Thymus (tissue), 11 donors: ENCODE data around the gene SPTBN1. TPM values are rescaled to one million over a fixed set of nuclear protein-coding genes. Genes with fewer than 3 reads are reported as not detected.
A peak's percentile ranks its signal among the peaks of the same experiment; 100 is the strongest.

Source experiments
- DNase-seq, 9 donors: peaks; one replicate each; pipeline ENCODE4 v3.0.0-alpha.2; 2013; ENCODE audit warnings: low spot score in 9 of 9, low read depth in 6 of 9, missing footprints in 1 of 9
- H3K27ac ChIP-seq, 2 donors: one replicate each; pipeline ENCODE4 v1.5.1; 2013; ENCODE audit warnings: control low read depth in 1 of 2, low read depth in 1 of 2, low read length in 1 of 2, mild to moderate bottlenecking in 1 of 2, moderate library complexity in 1 of 2
- H3K27me3 ChIP-seq, 2 donors: one replicate each; pipeline ENCODE4 v1.5.1; 2013; ENCODE audit warnings: low read length in 1 of 2; ENCODE audit not compliant: control insufficient read depth in 2 of 2, insufficient read depth in 1 of 2
- H3K36me3 ChIP-seq, 2 donors: one replicate each; pipeline ENCODE4 v1.5.1; 2013; ENCODE audit warnings: low read length in 1 of 2, mild to moderate bottlenecking in 1 of 2, moderate library complexity in 1 of 2; ENCODE audit not compliant: control insufficient read depth in 2 of 2, insufficient read depth in 2 of 2
- H3K4me1 ChIP-seq, 2 donors: one replicate each; pipeline ENCODE4 v1.5.1; 2013; ENCODE audit warnings: low read length in 2 of 2; ENCODE audit not compliant: control insufficient read depth in 2 of 2, insufficient read depth in 2 of 2
- H3K4me3 ChIP-seq, 2 donors: one replicate each; pipeline ENCODE4 v1.5.1; 2013; ENCODE audit warnings: low read length in 2 of 2, control low read depth in 1 of 2, mild to moderate bottlenecking in 1 of 2
- H3K9me3 ChIP-seq, 2 donors: one replicate each; pipeline ENCODE4 v1.5.1; 2013; ENCODE audit warnings: low read length in 1 of 2, mild to moderate bottlenecking in 1 of 2; ENCODE audit not compliant: control insufficient read depth in 2 of 2, insufficient read depth in 1 of 2
- WGBS: extraction: QIAGEN DNeasy Blood & Tissue Kit; methylation state at CpG from one replicate; pipeline ENCODE4 v1.1.7; 2013; 5-methylcytosine and 5-hydroxymethylcytosine counted together
- polyA plus RNA-seq: library from polyadenylated mRNA; stranded (reverse); fragments of 200-250 nt; gene quantifications from one replicate; pipeline ENCODE4 v1.2.3, GENCODE V29; 2013
- total RNA-seq: library from RNA; stranded (reverse); fragments of 120-200 nt; gene quantifications from one replicate; pipeline ENCODE4 v1.2.4, GENCODE V29; 2013
- donor health status: healthy.

Gene SPTBN1
- total and polyA plus RNA-seq, 2 donors = 37.1 to 74.4 TPM

DNA sequence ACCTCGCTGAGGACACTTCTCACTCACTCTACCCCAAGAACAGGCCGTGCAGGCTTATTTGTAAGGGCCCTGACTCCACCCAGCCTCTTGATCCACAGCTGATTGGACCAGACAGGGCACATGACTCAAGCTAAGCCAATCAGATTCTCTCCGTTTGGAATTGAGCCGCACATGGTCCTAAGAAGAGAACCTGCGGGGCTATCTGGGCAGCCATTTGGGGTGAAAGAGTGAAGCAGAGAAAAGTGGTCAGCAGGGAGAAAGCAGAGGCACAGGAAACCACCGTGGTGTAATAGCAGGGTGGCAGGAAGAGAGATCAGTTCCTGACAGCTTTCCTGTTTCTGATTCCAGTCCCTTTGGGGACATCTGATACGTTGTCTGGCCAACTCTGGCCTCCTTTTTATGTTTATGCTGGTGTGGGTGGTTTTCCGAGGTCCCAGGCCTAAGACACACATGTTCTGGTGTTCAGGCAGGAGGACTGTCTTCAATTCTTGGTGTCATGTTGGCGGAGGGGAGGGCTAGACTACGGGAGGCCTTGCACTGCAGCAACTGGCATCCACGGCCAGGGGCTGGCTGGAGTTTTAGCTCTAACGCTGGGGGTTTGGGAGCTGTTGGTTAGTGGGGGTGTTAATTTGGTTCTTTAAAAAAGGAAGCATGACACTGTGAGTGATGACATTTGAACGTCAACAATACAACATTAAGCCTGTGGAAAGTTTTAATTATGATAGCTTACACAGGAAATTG is 26.1 kb upstream of the SPTBN1 start:
- Histone ChIP-seq H3K4me1 (peaks cover 0 to 10% of the 10 kb centered on the region in 2 donors), H3K27ac (peak overlapping the region in 1 of 2 donors; percentile 3), H3K36me3 (no peaks in the 10 kb centered on the region), H3K4me3 (no peak overlapping the region), H3K9me3 (no peaks in the 10 kb centered on the region), H3K27me3 (no peaks in the 10 kb centered on the region)
- WGBS = 43% methylated on average over 13 of the region's 13 CpGs
- no peak for DNase-seq

DNA sequence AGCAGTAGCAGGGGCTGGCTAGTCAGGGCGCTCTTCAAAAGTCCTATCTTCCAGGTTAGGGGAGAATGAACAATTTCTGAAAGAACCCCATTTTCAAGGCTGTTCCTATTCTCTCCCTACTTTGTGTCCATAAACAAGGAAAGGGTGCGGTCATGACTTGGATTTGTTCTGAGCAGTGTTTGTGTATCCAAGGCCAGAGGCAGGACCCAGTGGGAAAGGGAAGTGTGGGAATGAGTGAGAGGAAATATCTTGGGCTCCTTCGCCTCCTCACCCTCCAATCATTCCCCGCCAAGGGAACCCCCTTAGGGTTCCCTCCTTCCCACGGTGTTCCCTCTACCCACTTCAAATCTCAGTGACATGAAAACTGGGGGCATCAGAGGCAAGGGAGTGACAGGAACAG is 25.5 kb upstream of the SPTBN1 start:
- no peaks in the 10 kb centered on the region for H3K9me3 ChIP-seq
- no peaks in the 10 kb centered on the region for H3K36me3 ChIP-seq
- peaks cover 0 to 10% of the 10 kb centered on the region in 2 donors for H3K4me1 ChIP-seq
- H3K27me3 ChIP-seq = no peaks in the 10 kb centered on the region
- no peak overlapping the region for H3K4me3 ChIP-seq
- WGBS = 89% methylated on average over 5 of the region's 5 CpGs
- no peak for DNase-seq
- H3K27ac ChIP-seq = peak overlapping the region in 1 of 2 donors; percentile 39

DNA sequence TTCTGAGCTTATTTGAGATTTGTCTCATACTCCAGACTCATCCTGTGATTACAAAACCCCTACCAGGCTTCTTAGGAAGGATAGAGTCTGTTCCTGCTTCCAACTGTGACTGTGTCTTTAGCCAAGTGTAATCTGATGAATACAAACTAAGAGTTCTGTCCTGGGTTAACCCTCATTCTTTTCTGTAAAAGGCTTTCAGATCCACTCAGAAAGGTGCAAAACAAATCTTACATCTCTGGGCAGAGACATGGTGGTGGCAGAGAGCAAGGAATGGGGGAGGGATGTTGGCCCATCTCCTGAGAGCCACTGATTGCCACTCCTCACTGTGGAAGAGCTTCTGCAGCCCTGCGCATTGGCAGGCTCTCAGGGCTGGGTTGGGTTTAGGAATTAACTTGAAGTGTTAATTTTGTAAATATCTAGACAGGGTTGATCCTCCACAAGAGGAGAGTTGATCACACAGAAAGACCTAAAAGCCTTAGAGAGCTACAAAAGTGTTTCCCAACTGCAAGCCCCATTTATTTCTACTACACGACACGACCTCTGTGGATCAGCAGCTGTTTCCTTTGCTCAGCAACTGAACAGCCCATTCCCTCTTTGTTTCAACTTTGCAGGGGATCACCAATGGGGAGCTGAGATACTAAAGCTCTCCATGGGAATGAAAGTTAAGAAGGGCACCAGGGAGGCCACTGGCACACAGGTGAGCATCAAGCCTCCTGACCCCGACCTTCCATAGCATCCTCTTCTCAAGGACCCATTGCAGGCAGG is 23.7 kb upstream of the SPTBN1 start:
- no peak for DNase-seq
- Histone ChIP-seq H3K4me3 (no peak overlapping the region), H3K9me3 (no peaks in the 10 kb centered on the region), H3K4me1 (peaks cover 0 to 10% of the 10 kb centered on the region in 2 donors), H3K27me3 (no peaks in the 10 kb centered on the region), H3K27ac (no peak overlapping the region), H3K36me3 (no peaks in the 10 kb centered on the region)
- 74% methylated on average over 4 of the region's 4 CpGs for whole genome bisulfite sequencing

DNA sequence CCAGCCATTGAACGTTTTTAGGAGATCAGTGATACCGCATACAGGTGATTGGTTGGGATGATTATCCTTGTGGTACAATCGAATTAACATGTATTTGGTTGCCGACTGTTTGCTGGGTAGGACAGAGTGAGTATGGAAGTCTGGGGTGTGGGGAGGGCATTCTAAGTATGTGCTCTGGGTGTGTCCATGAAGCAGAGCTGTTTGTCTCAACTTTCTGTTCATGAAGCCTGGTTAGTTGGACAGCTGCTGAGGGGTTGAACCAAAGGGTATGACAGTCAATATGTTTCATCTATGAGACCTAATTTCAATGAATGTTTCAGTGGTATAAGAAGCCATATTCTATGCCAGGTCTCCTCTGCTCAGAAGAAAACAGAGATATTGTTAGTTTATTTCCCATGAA is 21.9 kb upstream of the SPTBN1 start:
- no peak for DNase-seq
- Histone ChIP-seq H3K27me3 (no peaks in the 10 kb centered on the region), H3K4me1 (peaks cover 0 to 10% of the 10 kb centered on the region in 2 donors), H3K27ac (no peak overlapping the region), H3K36me3 (no peaks in the 10 kb centered on the region), H3K9me3 (no peaks in the 10 kb centered on the region), H3K4me3 (no peak overlapping the region)
- WGBS = 98% methylated on average over 4 of the region's 4 CpGs

DNA sequence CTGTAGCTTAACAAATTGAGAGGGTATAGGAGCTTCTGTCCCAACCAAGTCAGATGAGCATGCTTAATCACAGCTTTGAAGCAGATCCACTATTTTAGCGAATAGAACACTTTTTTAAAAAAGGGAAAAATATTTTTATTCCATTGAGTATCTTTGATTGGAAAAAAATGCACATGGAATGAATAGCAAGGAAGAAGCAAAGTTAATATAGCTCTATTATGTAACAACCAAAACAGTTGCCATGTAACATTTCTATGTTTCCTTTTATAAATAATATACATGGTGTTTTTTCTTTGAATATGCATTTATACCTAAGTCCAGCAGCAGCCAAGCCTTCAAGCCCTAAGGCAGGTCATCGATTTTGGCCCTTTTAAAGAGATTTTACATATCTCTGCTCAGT is 21.4 kb upstream of the SPTBN1 start:
- H3K9me3 ChIP-seq = no peaks in the 10 kb centered on the region
- H3K4me3 ChIP-seq = no peak overlapping the region
- no peaks in the 10 kb centered on the region for H3K27me3 ChIP-seq
- peaks cover 0 to 9% of the 10 kb centered on the region in 2 donors for H3K4me1 ChIP-seq
- WGBS = 93% methylated on average over 2 of the region's 2 CpGs
- H3K36me3 ChIP-seq = no peaks in the 10 kb centered on the region
- no peak for DNase-seq
- no peak overlapping the region for H3K27ac ChIP-seq

DNA sequence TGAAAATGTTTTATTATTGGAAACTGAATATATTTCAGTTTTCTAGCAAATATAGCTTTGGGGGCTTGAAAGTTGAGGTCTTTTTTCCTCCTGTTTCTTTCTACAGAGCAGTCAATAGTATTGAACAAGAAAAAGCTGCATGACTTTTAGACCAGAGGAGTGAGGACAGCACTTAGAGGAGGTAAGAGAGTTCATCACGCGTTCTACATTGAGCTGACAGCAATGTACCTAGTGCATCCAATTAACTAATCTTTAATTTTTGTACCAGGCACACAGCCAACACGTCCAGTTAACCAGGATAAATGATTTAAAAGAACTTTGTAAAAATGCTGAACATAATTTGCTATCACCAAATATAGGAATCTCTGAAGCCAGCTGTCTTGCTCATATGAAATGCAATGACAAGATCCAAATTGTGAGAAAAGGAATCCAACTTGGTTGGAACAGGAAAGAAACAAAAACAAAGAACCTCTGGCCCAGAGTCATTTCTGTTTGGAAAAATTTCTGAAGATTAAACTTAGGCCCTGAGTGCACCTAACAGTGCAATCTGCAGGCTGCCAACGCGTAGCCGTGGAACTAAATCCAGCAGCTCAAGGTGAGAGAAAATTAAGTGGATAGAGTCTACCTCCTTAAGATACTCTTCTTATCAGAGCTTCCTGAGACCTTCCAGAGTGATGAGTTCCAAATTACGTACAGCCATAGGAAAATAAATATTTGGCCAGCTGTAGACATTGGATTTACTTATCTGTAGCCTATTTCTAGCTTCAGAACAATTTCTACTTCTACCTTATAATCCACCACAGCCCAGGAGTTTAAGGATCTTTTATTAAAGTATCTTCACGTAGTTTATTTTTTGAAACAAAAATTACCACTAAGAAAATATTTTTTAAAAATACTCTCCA is 20.6 kb upstream of the SPTBN1 start:
- H3K27ac ChIP-seq = no peak overlapping the region
- no peak overlapping the region for H3K4me3 ChIP-seq
- no peak for DNase-seq
- H3K36me3 ChIP-seq = no peaks in the 10 kb centered on the region
- WGBS = 95% methylated on average over 8 of the region's 8 CpGs
- H3K9me3 ChIP-seq = no peaks in the 10 kb centered on the region
- no peaks in the 10 kb centered on the region for H3K27me3 ChIP-seq
- peaks cover 0 to under 1% of the 10 kb centered on the region in 2 donors for H3K4me1 ChIP-seq

DNA sequence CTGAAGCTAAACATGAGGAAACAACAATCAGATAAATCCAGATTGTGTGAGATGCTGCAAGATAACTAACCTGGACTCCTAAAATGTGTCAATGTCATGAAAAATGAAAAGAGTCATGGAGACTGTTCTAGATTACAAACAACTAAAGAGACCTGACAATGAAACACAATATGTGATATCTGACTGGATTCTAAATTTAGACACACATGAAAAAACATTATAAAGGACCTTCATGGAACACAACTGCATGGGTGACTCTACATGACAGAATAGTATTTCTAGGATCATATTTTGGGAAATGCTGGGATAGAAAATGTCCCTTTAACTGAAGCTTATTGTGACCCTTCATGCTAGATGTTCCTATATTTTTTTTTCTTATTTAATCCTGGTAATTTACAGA is 18.5 kb upstream of the SPTBN1 start:
- Histone ChIP-seq H3K27ac (no peak overlapping the region), H3K4me3 (no peak overlapping the region), H3K9me3 (no peaks in the 10 kb centered on the region), H3K36me3 (no peaks in the 10 kb centered on the region), H3K27me3 (no peaks in the 10 kb centered on the region), H3K4me1 (no peaks in the 10 kb centered on the region)
- DNase-seq = no peak

DNA sequence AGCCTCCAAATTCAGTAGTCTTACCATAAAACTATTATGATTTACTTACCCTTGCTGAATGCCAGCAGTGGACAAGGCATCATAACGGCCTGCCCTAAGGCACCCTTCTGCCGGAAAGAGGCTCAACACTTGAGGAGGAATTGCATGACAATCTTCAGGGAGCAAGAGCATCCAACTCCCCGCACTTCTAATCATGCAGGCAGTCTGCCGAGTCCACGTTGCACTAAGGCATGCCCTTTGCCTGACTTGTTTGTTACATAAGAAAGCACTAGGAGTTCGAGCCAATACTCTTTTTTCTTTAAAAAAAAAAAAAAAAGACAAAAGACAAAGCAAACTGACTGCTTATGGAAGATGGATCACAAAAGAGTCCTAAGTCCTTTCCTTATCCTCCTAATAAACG is 17.9 kb upstream of the SPTBN1 start:
- Histone ChIP-seq H3K36me3 (no peaks in the 10 kb centered on the region), H3K9me3 (no peaks in the 10 kb centered on the region), H3K27me3 (no peaks in the 10 kb centered on the region), H3K4me3 (no peak overlapping the region), H3K27ac (no peak overlapping the region), H3K4me1 (no peaks in the 10 kb centered on the region)
- DNase-seq = no peak
- WGBS = 93% methylated on average over 7 of the region's 7 CpGs

DNA sequence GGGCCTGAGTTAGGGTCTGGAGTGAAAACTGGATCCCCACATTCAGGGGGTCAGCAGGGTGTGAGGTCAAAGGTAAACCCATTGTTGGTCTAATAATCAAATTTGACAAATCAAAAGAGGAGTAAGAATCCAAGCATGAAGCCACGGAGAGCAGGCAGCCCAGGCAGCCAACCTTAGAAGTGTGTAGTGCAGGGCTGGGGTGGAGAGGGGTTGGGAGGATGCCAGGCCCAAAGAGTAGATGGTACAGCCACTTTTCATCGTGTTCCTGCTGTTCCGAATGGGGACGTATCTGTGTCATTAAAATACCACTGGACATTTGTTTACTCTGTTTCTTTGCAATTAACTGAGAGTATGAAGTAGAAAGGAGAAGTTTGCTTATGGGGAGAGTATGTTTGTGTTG is 16.5 kb upstream of the SPTBN1 start:
- H3K4me3 ChIP-seq = no peak overlapping the region
- DNase-seq = no peak
- H3K9me3 ChIP-seq = no peaks in the 10 kb centered on the region
- no peaks in the 10 kb centered on the region for H3K27me3 ChIP-seq
- 94% methylated on average over 4 of the region's 4 CpGs for WGBS
- H3K4me1 ChIP-seq = no peaks in the 10 kb centered on the region
- H3K36me3 ChIP-seq = no peaks in the 10 kb centered on the region
- H3K27ac ChIP-seq = no peak overlapping the region
